GM12878 (cell line): ENCODE measurements around the gene STMP1.

Experiments used
- LARP7 ChIP-seq: fragments of 450-650 bp; IDR thresholded peaks from 2 replicates; pipeline ENCODE4 v1.6.1; 2017; ENCODE audit warnings: mild to moderate bottlenecking
- NRF1 ChIP-seq: conservative IDR thresholded peaks from 2 replicates; pipeline ENCODE4 v1.6.1; 2011; ENCODE audit warnings: mild to moderate bottlenecking, low read depth, low read length, improper control_type of control experiment
- POLR2A ChIP-seq: IDR thresholded peaks from 2 replicates; pipeline ENCODE4 v1.6.1; 2011; ENCODE audit warnings: low read depth, mild to moderate bottlenecking, low read length
- SMC3 ChIP-seq: IDR thresholded peaks from 2 replicates; pipeline ENCODE4 v1.6.1; 2011; ENCODE audit warnings: low read length, improper control_type of control experiment, borderline replicate concordance
- TF ChIP-seq, protein P1 (sequence below), 3 experiments: IDR thresholded peaks in 2 of 3; conservative IDR thresholded peaks in 1 of 3; 2 replicates each; pipeline ENCODE4 v1.5.1; 2011; ENCODE audit warnings: low read depth in 3 of 3, low read length in 3 of 3, mild to moderate bottlenecking in 3 of 3, control low read depth in 2 of 3, moderate library complexity in 2 of 3, inconsistent platforms in 1 of 3, mixed read lengths in 1 of 3; ENCODE audit not compliant: control insufficient read depth in 2 of 3, insufficient read depth in 1 of 3; ENCODE audit errors: extremely low read depth in 1 of 3
- TF ChIP-seq, protein P2 (sequence below): fragments of 150-350 bp; IDR thresholded peaks from 2 replicates; pipeline ENCODE4 v1.6.1; 2014; ENCODE audit warnings: mild to moderate bottlenecking, low read depth, low read length

DNA sequence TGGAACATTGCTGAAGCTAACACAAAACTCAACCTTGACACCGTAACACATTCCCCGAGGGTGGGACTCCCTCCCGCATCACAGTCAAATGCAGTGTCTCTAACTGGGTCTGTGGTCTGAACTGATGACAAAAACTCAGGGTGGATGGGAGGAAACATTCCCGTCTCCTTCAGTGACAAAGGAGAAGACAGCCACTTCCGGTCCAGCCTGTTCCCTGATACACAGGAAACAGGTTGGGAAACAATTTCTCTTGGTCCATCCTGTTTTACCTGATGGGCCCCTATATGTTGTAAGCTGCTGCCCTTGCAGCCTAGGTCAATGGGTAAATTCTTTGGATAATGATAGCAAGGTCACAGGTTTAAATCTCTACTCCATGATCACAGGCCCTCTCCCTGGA lies 45.3 kb downstream of the STMP1 start:
- no peak for TF ChIP-seq LARP7
- TF ChIP-seq SMC3: no peak
- TF ChIP-seq, protein P1, sequence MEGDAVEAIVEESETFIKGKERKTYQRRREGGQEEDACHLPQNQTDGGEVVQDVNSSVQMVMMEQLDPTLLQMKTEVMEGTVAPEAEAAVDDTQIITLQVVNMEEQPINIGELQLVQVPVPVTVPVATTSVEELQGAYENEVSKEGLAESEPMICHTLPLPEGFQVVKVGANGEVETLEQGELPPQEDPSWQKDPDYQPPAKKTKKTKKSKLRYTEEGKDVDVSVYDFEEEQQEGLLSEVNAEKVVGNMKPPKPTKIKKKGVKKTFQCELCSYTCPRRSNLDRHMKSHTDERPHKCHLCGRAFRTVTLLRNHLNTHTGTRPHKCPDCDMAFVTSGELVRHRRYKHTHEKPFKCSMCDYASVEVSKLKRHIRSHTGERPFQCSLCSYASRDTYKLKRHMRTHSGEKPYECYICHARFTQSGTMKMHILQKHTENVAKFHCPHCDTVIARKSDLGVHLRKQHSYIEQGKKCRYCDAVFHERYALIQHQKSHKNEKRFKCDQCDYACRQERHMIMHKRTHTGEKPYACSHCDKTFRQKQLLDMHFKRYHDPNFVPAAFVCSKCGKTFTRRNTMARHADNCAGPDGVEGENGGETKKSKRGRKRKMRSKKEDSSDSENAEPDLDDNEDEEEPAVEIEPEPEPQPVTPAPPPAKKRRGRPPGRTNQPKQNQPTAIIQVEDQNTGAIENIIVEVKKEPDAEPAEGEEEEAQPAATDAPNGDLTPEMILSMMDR (IDR thresholded peaks at IDR 0.05 in 2 of 3, conservative IDR thresholded peaks at IDR 0.05 in 1 of 3; ENCODE audit: control insufficient read depth in 2 of 3, extremely low read depth in 1 of 3, insufficient read depth in 1 of 3, low read depth in 3 of 3, low read length in 3 of 3): no peak
- TF ChIP-seq POLR2A: no peak
- TF ChIP-seq, protein P2, sequence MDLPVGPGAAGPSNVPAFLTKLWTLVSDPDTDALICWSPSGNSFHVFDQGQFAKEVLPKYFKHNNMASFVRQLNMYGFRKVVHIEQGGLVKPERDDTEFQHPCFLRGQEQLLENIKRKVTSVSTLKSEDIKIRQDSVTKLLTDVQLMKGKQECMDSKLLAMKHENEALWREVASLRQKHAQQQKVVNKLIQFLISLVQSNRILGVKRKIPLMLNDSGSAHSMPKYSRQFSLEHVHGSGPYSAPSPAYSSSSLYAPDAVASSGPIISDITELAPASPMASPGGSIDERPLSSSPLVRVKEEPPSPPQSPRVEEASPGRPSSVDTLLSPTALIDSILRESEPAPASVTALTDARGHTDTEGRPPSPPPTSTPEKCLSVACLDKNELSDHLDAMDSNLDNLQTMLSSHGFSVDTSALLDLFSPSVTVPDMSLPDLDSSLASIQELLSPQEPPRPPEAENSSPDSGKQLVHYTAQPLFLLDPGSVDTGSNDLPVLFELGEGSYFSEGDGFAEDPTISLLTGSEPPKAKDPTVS: no peak
- TF ChIP-seq NRF1: no peak
